Measurements from ENCODE around the gene TTC23.

- no peak for TF ChIP-seq CTCF (IDR thresholded peaks at IDR 0.05)
- TF ChIP-seq EZH2 (IDR thresholded peaks at IDR 0.05), result no peak
Measured at GRCh38 chr15:99267957-99268356, 18.6 kb upstream of the TTC23 start.

Data from neural progenitor cell (in vitro differentiated cells).